NCI-H748 treated with DMSO at 0.1 percent for 48 hours (cell line): Measurements from ENCODE around the gene BLTP1.

Source experiments
- DNase-seq: peaks from one replicate; lab custom pipeline; 2025; lab: John Stamatoyannopoulos, UW

Gene BLTP1

DNA sequence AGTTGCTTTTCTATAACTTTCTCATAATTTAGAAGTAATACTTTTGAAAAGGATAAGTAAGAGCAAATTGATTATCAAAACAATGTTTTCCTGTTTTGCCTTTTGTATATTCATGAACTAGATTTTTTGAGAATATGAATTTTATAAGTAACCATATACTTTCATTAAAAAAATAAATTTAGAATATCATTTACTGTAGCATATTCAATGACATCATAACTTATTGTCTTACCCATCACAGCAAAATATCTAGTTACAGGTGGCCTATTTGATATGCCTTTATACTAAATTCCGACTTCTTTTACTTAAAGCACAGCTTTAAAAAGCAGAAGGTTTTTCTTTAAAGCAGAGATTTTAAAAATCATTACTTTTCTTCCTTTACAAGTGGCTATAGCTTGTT is 20.1 kb downstream of the BLTP1 start:
- DNase-seq: no peak

DNA sequence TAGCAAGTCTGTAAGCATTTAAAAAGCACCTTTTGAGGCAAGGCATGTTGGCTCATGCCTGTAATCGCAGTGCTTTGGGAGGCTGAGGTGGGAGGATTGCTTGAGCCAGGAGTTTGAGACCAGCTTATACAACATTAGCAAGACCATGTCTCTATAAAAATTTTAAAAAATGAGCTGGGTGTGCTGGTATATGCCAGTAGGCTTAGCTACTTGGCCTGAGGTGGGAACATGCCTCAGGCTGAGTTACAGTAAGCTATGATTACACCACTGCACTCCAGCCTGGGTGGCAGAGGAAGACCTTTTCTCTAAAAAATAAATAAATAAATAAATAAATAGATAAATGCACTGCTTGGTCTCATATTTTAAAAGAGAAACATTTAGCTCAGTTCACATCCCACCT is 26.8 kb downstream of the BLTP1 start:
- DNase-seq: no peak

- no peak for DNase-seq
Observed at GRCh38 chr4:122195718-122196117, 43.6 kb downstream of the BLTP1 start.
